OCI-LY3 (cell line): ENCODE results near the gene ACBD6.

Source experiments
- H2AFZ ChIP-seq: fragments of 200-600, 300-600 bp; shearing (Covaris generic); 2 replicates; pipeline ENCODE4 v1.6.0; 2014; ENCODE audit warnings: antibody characterized with exemption, low read depth, low read length
- H3K27ac ChIP-seq: fragments of 200-600, 300-600 bp; sonication (generic); 2 replicates; pipeline ENCODE4 v1.5.1; 2014; ENCODE audit warnings: mild to moderate bottlenecking, low read length, moderate library complexity, mixed read lengths
- H3K27me3 ChIP-seq: fragments of 200-600, 300-600 bp; sonication (generic); 2 replicates; pipeline ENCODE4 v1.6.1; 2014; ENCODE audit warnings: low read depth, low read length, mixed read lengths
- H3K36me3 ChIP-seq: fragments of 200-600, 300-600 bp; sonication (generic); replicated peaks from 2 replicates; pipeline ENCODE3; 2014; ENCODE audit warnings: low read depth, low read length, mixed read lengths
- H3K4me1 ChIP-seq: fragments of 300-600, 200-600 bp; sonication (generic); 2 replicates; pipeline ENCODE4 v1.6.1; 2014; ENCODE audit warnings: low read length, mixed read lengths
- H3K4me2 ChIP-seq: fragments of 200-600, 300-600 bp; sonication (generic); 2 replicates; pipeline ENCODE4 v1.6.1; 2014; ENCODE audit warnings: low read length, mixed read lengths
- H3K4me3 ChIP-seq: fragments of 300-600, 200-600 bp; sonication (generic); 2 replicates; pipeline ENCODE4 v1.5.1; 2014; ENCODE audit warnings: antibody characterized with exemption, mild to moderate bottlenecking, low read length, moderate library complexity
- H3K79me2 ChIP-seq: fragments of 300-600, 200-600 bp; shearing (Covaris generic); 2 replicates; pipeline ENCODE4 v1.6.1; 2014; ENCODE audit warnings: mild to moderate bottlenecking, low read length, mixed read lengths
- H3K9ac ChIP-seq: fragments of 300-600, 200-600 bp; shearing (Covaris generic); 2 replicates; pipeline ENCODE4 v1.6.0; 2014; ENCODE audit warnings: mild to moderate bottlenecking, low read length, moderate library complexity
- H3K9me3 ChIP-seq: fragments of 200-600, 300-600 bp; shearing (Covaris generic); 2 replicates; pipeline ENCODE4 v1.6.1; 2014; ENCODE audit warnings: low read length, mixed read lengths; ENCODE audit not compliant: insufficient read depth
- H4K20me1 ChIP-seq: fragments of 200-600, 300-600 bp; sonication (generic); 2 replicates; pipeline ENCODE4 v1.6.1; 2016; ENCODE audit warnings: low read length, mixed read lengths; ENCODE audit not compliant: insufficient read depth
- CTCF ChIP-seq: fragments of 200-600, 300-600 bp; sonication (generic); IDR thresholded peaks from 2 replicates; pipeline ENCODE4 v1.5.1; 2014; ENCODE audit warnings: antibody characterized with exemption, low read length, low read depth
- EZH2phosphoT487 ChIP-seq: fragments of 200-600 bp; shearing (Covaris generic); IDR thresholded peaks from 2 replicates; pipeline ENCODE4 v1.6.1; 2018; ENCODE audit warnings: antibody characterized with exemption, mixed run types, low read depth

ACBD6 gene

GRCh38 chr1:180498594-180498993, 3.8 kb downstream of the ACBD6 start:
- Histone ChIP-seq H3K79me2 (peaks cover 60% of the 10 kb centered on the region), H3K9ac (no peak overlapping the region)

GRCh38 chr1:180497826-180498225, 4.6 kb downstream of the ACBD6 start:
- Histone ChIP-seq H3K79me2 (peaks cover 60% of the 10 kb centered on the region), H3K4me3 (no peak overlapping the region), H2AFZ (no peak overlapping the region), H3K36me3 (peaks cover 19% of the 10 kb centered on the region), H3K9ac (no peak overlapping the region), H3K27ac (no peak overlapping the region), H4K20me1 (no peaks in the 10 kb centered on the region), H3K27me3 (no peaks in the 10 kb centered on the region), H3K4me1 (peaks cover 9% of the 10 kb centered on the region), H3K4me2 (no peak overlapping the region), H3K9me3 (no peaks in the 10 kb centered on the region)
- TF ChIP-seq CTCF (no peak), EZH2phosphoT487 (no peak)

More at GRCh38 chr1:180498594-180498993, 3.8 kb downstream of the ACBD6 start:
- TF ChIP-seq EZH2phosphoT487 (no peak), CTCF (no peak)
- Histone ChIP-seq H3K27ac (no peak overlapping the region), H4K20me1 (no peaks in the 10 kb centered on the region), H3K9me3 (no peaks in the 10 kb centered on the region), H3K4me3 (no peak overlapping the region), H3K27me3 (no peaks in the 10 kb centered on the region), H2AFZ (no peak overlapping the region), H3K4me2 (no peak overlapping the region), H3K4me1 (peaks cover 13% of the 10 kb centered on the region), H3K36me3 (peaks cover 19% of the 10 kb centered on the region)

- H3K27me3 ChIP-seq, result no peaks in the 10 kb centered on the region
- peaks cover 20% of the 10 kb centered on the region for H3K36me3 ChIP-seq
- no peak overlapping the region for H3K4me2 ChIP-seq
- no peak overlapping the region for H2AFZ ChIP-seq
- H3K4me1 ChIP-seq, result no peaks in the 10 kb centered on the region
- TF ChIP-seq CTCF (no peak), EZH2phosphoT487 (no peak)
- H3K27ac ChIP-seq, result no peak overlapping the region
- no peaks in the 10 kb centered on the region for H4K20me1 ChIP-seq
- H3K9ac ChIP-seq, result no peak overlapping the region
- H3K4me3 ChIP-seq, result no peak overlapping the region
- H3K9me3 ChIP-seq, result no peaks in the 10 kb centered on the region
- H3K79me2 ChIP-seq, result peaks cover 30% of the 10 kb centered on the region
These were observed 8.0 kb downstream of the ACBD6 start for GRCh38 chr1:180494370-180494769.

DNA sequence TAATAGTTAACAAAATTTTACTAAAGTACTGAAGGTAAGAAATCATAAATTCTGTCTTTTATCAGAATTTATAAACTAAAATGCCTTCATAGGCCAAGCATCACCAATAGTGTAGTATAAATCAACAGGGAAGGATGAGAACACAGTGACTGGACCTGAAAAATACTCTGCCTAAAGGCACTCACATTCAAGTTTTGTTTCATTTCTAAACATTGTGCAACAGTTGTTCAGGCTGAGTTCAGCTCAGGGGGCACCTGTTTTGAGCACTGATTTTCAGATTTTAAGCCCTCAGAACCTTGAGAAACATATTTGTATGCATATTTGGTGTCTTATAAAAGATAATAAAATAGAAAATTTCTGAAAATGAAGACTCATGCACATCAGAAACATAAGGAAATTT, 12.4 kb downstream of the ACBD6 start:
- Histone ChIP-seq H4K20me1 (0 out of 2 replicates have a peak, but pooled peaks cover 2% of the 10 kb centered on the region), H3K9ac (no peak overlapping the region), H3K27me3 (no peaks in the 10 kb centered on the region), H3K4me1 (no peaks in the 10 kb centered on the region), H3K27ac (no peak overlapping the region), H3K4me3 (no peak overlapping the region), H3K9me3 (no peaks in the 10 kb centered on the region), H3K79me2 (no peaks in the 10 kb centered on the region), H3K36me3 (peaks cover 38% of the 10 kb centered on the region), H3K4me2 (no peak overlapping the region), H2AFZ (no peak overlapping the region)
- TF ChIP-seq EZH2phosphoT487, result no peak
- TF ChIP-seq CTCF, result no peak
